Right atrium auricular region (tissue), 2 donors: Measurements from ENCODE around the gene RASD1. TPM values are rescaled to one million over a fixed set of nuclear protein-coding genes. Genes with fewer than 3 reads are reported as not detected.

Experiments
- DNase-seq: peaks from one replicate; pipeline ENCODE4 v3.0.0-alpha.2; 2019; ENCODE audit warnings: low spot score
- H3K27ac ChIP-seq, 2 donors: fragments of 200-600 bp; sonication (generic); 1 replicate in 1 of 2; 2 replicates in 1 of 2; pipeline ENCODE4 v1.5.1; 2016 to 2019
- H3K27me3 ChIP-seq, 2 donors: fragments of 200-600 bp; sonication (generic); one replicate each; pipeline versions ENCODE4 v1.5.1 to v1.6.0; 2017 to 2019
- H3K36me3 ChIP-seq: fragments of 200-600 bp; sonication (generic); one replicate; pipeline ENCODE4 v1.5.1; 2016
- H3K4me1 ChIP-seq, 2 donors: fragments of 200-600 bp; sonication (generic); one replicate each; pipeline versions ENCODE4 v1.5.1 to v1.6.0; 2017 to 2019
- H3K4me3 ChIP-seq, 2 donors: fragments of 200-600 bp; sonication (generic); 1 replicate in 1 of 2; 2 replicates in 1 of 2; pipeline ENCODE4 v1.5.1; 2017 to 2019; ENCODE audit warnings: mild to moderate bottlenecking in 1 of 2, moderate library complexity in 1 of 2
- H3K9me3 ChIP-seq, 2 donors: fragments of 200-600 bp; sonication (generic); one replicate each; pipeline ENCODE4 v1.5.1; 2019
- CTCF ChIP-seq, 2 donors: fragments of 200-600 bp; sonication (generic); IDR thresholded peaks; one replicate each; pipeline ENCODE4 v1.5.1; 2019; ENCODE audit warnings: antibody characterized with exemption in 2 of 2
- total RNA-seq, 2 donors: library from RNA; depleted of rRNA; stranded (reverse); fragments of >200 nt; gene quantifications; one replicate each; pipeline ENCODE4 v1.1.0, GENCODE V29; 2016

RASD1 gene
- total RNA-seq, 2 donors from 2014 or later = 37.9 to 131 TPM

DNA sequence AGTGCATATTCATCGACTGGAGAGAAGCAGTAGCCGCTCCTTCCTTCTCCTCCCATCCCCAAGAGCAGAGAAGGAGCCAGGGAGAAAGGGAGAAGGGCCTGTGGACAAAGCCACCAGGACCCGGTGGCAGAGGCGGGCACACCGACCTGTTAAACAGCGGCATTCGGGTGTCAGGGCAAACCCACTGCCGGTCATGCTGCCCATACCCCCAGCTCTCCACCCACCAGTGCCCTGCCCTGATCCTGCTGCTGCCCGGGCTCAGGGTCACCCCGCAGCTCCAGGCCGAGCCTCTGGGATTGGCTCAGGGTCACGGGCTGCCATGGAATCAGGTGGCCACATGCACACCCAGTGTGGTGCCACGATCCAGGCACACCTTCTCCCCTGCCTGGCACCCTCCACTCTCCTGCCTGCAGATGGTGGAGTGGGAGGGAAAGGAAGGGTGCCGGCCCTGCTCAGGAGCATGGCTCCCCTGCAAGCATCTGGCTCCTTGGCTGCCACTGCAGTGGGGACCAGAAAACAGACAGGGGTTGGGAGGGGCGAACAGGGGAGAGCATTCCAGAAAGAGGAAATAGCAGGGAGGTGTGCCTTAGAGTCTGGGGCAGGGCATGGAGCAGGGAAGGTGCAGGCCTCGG is 18.3 kb upstream of the RASD1 start:
- no peak for DNase-seq
- no peaks in the 10 kb centered on the region for H3K9me3 ChIP-seq
- no peaks in the 10 kb centered on the region for H3K4me1 ChIP-seq
- H3K27me3 ChIP-seq = no peaks in the 10 kb centered on the region
- H3K4me3 ChIP-seq = no peak overlapping the region
- no peak for TF ChIP-seq CTCF (IDR thresholded peaks at IDR 0.05)
- no peak overlapping the region for H3K27ac ChIP-seq
- H3K36me3 ChIP-seq = no peaks in the 10 kb centered on the region

DNA sequence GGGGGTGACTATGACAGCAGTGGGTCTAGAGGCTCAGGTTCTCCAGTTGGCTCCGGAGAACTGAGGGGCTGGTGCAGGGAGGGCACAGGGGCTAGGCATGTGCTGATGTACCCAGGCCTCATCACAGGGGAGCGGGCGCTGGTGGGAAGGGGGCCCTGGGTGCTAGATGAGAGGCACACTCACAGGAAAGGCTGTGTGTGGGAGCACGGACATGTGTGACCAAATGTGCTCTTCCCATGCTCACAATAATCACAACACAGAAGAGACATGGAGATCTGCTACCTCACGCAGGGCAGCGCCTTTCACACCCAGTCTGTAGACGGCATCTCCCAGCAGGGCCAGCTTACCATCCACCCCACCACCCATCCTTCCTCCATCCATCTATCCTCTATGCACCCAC is 17.4 kb upstream of the RASD1 start:
- no peaks in the 10 kb centered on the region for H3K36me3 ChIP-seq
- H3K9me3 ChIP-seq = no peaks in the 10 kb centered on the region
- H3K27ac ChIP-seq = no peak overlapping the region
- TF ChIP-seq CTCF (IDR thresholded peaks at IDR 0.05) = no peak
- no peak for DNase-seq
- no peaks in the 10 kb centered on the region for H3K4me1 ChIP-seq
- no peaks in the 10 kb centered on the region for H3K27me3 ChIP-seq
- no peak overlapping the region for H3K4me3 ChIP-seq

DNA sequence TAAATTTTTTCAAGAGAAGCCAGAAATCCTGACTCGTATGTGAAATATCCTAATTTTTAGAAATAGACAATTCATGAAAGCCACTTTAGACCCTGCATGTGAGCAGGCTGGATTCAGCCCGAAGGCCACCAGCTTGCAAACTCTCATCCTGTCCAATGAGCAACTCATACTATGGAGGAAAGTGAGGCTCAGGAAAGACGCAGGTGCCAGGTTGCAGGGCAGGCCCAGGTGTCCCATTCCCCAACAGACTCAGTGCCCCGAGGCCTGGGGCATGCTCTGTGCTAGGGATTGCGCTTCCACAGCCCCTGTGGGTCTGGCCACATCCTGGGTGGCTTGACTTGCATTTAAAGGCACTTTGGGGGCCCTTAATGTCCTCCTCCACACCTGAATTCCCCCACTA is 16.7 kb upstream of the RASD1 start:
- H3K36me3 ChIP-seq = no peaks in the 10 kb centered on the region
- H3K4me3 ChIP-seq = no peak overlapping the region
- no peak overlapping the region for H3K27ac ChIP-seq
- no peak for DNase-seq
- H3K27me3 ChIP-seq = no peaks in the 10 kb centered on the region
- no peaks in the 10 kb centered on the region for H3K9me3 ChIP-seq
- no peak for TF ChIP-seq CTCF (IDR thresholded peaks at IDR 0.05)
- peaks cover 0 to 1% of the 10 kb centered on the region in 2 donors for H3K4me1 ChIP-seq

DNA sequence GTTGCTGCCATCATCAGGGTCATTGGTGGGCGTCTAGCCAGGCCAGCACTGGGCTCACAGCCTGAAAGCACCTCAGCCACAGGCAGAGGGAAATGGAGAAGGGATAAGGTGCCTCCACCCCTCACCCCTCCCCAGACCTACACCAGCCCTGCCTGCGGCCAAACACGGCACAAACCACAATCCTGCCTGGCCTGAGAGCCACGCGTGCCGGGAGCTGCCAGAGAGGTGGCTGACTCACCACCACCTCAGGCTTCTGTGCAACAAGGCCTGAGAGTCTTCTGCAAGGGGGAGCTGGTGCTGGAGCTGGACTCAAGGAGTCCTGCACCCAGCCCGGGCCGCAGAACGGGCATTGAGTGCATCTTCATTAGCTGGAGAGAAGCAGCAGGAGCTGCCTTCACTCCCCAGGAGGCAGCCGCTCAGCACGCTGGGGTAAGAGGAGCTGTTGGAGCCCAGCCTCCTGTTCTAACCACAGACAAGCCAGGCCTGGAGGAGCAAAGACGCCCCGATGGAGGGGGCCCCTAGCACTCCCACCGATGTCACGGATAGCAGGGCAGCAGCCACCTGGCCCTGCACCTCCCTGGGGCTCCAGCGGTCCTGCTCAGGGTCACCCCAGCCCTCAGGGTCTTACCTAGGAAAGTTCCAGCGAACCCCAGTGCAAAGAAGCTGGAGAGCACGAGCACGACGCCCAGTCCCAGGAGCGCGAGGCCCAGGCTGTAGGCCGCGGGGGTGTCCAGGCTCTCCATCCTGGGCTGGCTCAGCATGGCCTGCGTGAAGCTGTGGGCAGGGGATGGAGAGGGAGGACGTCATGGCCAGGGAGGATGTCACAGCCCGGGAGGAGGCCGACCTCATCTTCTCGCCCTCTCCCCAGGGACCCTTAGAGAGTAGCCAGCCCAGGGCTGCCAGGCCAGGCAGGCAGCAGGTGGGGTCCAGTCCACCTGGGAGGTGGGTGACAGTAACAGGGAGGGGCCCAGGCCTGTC is 16.0 kb upstream of the RASD1 start:
- Histone ChIP-seq H3K4me3 (no peak overlapping the region), H3K9me3 (no peaks in the 10 kb centered on the region), H3K4me1 (peaks cover 0 to 8% of the 10 kb centered on the region in 2 donors), H3K27me3 (no peaks in the 10 kb centered on the region), H3K27ac (no peak overlapping the region), H3K36me3 (no peaks in the 10 kb centered on the region)
- DNase-seq = no peak
- TF ChIP-seq CTCF (IDR thresholded peaks at IDR 0.05) = no peak

DNA sequence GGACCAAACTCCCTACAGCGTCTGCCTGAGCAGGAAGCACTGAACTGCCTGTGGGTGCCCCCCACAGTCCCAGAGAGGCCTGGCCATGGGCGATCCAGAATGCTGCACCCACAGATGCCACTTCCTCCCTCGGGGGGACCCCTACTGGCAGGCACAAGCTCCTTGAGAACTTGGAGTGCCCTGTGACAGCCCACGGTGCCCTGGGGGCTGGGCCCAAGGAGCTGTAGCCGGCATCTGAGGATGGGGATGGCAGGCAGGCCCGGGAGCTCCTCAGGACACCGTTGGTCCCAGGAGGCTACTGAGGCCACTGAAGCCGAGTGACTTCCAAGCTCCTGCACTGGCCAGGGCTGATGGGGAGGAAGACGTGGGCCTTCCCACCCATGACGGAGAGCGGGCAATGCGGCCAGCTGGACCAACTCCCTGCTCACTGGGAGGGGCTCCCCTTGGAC is 15.1 kb upstream of the RASD1 start:
- Histone ChIP-seq H3K27ac (no peak overlapping the region), H3K27me3 (no peaks in the 10 kb centered on the region), H3K9me3 (no peaks in the 10 kb centered on the region), H3K4me3 (no peak overlapping the region), H3K36me3 (no peaks in the 10 kb centered on the region), H3K4me1 (peaks cover 0 to 17% of the 10 kb centered on the region in 2 donors)
- no peak for DNase-seq
- TF ChIP-seq CTCF (IDR thresholded peaks at IDR 0.05) = no peak
